Lung (tissue), 13 donors: ENCODE measurements around the gene GPR151. TPM values are rescaled to one million over a fixed set of nuclear protein-coding genes. Genes with fewer than 3 reads are reported as not detected.

Experiments
- ATAC-seq: fragments of 200-7000 bp; cut with Tn5 transposase; one replicate; pipeline ENCODE4 v1.9.1; 2020; ENCODE audit warnings: moderate number of reproducible peaks; ENCODE audit not compliant: insufficient read depth, low FRiP score
- DNase-seq, 3 donors: peaks; one replicate each; pipeline ENCODE4 v3.0.0-alpha.2; 2013 to 2017
- H3K27ac ChIP-seq, 2 donors: one replicate each; pipeline ENCODE4 v1.5.1; 2013; ENCODE audit warnings: mild to moderate bottlenecking in 2 of 2, moderate library complexity in 2 of 2, control low read depth in 1 of 2, inconsistent platforms in 1 of 2, low read depth in 1 of 2, low read length in 1 of 2
- H3K27me3 ChIP-seq, 3 donors: one replicate each; pipeline ENCODE4 v1.5.1; 2013; ENCODE audit warnings: low read length in 2 of 3; ENCODE audit not compliant: control insufficient read depth in 3 of 3, insufficient read depth in 3 of 3
- H3K36me3 ChIP-seq, 4 donors: one replicate each; pipeline ENCODE4 v1.5.1; 2013; ENCODE audit warnings: low read length in 4 of 4, mild to moderate bottlenecking in 1 of 4, moderate library complexity in 1 of 4; ENCODE audit not compliant: control insufficient read depth in 4 of 4, insufficient read depth in 4 of 4
- H3K4me1 ChIP-seq, 5 donors: one replicate each; pipeline ENCODE4 v1.5.1; 2013; ENCODE audit warnings: low read length in 5 of 5, mild to moderate bottlenecking in 2 of 5, moderate library complexity in 1 of 5; ENCODE audit not compliant: control insufficient read depth in 5 of 5, insufficient read depth in 5 of 5
- H3K4me3 ChIP-seq: one replicate; pipeline ENCODE4 v1.5.1; 2013; ENCODE audit warnings: mild to moderate bottlenecking, control low read depth, moderate library complexity
- H3K9ac ChIP-seq, 2 donors: one replicate each; pipeline ENCODE4 v1.5.1; 2013; ENCODE audit warnings: low read length in 2 of 2, control low read depth in 1 of 2; ENCODE audit not compliant: insufficient read depth in 1 of 2
- H3K9me3 ChIP-seq, 4 donors: one replicate each; pipeline ENCODE4 v1.5.1; 2013; ENCODE audit warnings: low read length in 3 of 4, mild to moderate bottlenecking in 1 of 4, moderate library complexity in 1 of 4; ENCODE audit not compliant: control insufficient read depth in 4 of 4, insufficient read depth in 3 of 4
- WGBS, 2 donors: extraction: QIAGEN DNeasy Blood & Tissue Kit; methylation state at CpG; one replicate each; pipeline ENCODE4 v1.1.7; 2013; 5-methylcytosine and 5-hydroxymethylcytosine counted together
- polyA plus RNA-seq, 2 donors: library from polyadenylated mRNA; stranded (reverse); fragments of 200-250 nt; gene quantifications; one replicate each; pipeline ENCODE4 v1.2.1, GENCODE V29; 2013
- small RNA-seq: library from RNA; depleted of rRNA; stranded (forward); fragments of <200 nt; gene quantifications from one replicate; pipeline ENCODE3, GENCODE V24; 2014; ENCODE audit warnings: low replicate concordance
- total RNA-seq, 2 donors: library from RNA; depleted of rRNA in 1 of 2; stranded (reverse); fragments of >200 nt in 1 of 2; gene quantifications; one replicate each; pipeline ENCODE4 v1.2.1, GENCODE V29; 2014 to 2021
- TF ChIP-seq, protein P1 (sequence below): IDR thresholded peaks from 2 replicates; pipeline ENCODE4 v1.5.1; 2012; ENCODE audit warnings: mild to moderate bottlenecking; ENCODE audit errors: control extremely low read depth, extremely low read depth
- donor health status: control.
- donor health status: control.
- donor health status: Bipolar disorder and iron deficiency.
- donor health status: healthy.
- donor health status: DM: yes; HTN: yes; CAD: no.

GPR151 gene
- total and polyA plus RNA-seq, 4 donors, result not detected

DNA sequence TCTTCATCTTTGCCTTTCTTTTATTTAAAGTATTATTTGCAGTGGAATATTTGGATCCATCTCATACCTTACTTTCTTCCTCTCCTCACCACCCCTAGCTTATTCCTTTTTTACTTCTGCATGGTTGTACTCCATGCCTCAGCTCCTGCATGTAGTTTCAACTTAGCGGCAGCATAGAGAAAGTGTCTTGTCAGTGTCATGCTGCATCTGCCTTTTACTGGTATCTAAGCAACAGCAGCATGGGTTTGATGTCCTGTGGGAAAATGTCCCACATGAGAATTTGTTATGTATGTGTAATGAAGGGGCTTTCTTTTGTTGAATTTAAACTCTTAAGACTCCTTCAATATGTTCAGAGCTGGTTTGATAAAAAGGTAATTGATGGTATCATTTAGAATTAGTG is 48.2 kb downstream of the GPR151 start:
- H3K36me3 ChIP-seq, result peaks cover 15 to 47% (median 31%) of the 10 kb centered on the region in 4 donors
- no peak for ATAC-seq
- TF ChIP-seq, protein P1, sequence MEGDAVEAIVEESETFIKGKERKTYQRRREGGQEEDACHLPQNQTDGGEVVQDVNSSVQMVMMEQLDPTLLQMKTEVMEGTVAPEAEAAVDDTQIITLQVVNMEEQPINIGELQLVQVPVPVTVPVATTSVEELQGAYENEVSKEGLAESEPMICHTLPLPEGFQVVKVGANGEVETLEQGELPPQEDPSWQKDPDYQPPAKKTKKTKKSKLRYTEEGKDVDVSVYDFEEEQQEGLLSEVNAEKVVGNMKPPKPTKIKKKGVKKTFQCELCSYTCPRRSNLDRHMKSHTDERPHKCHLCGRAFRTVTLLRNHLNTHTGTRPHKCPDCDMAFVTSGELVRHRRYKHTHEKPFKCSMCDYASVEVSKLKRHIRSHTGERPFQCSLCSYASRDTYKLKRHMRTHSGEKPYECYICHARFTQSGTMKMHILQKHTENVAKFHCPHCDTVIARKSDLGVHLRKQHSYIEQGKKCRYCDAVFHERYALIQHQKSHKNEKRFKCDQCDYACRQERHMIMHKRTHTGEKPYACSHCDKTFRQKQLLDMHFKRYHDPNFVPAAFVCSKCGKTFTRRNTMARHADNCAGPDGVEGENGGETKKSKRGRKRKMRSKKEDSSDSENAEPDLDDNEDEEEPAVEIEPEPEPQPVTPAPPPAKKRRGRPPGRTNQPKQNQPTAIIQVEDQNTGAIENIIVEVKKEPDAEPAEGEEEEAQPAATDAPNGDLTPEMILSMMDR, result no peak

DNA sequence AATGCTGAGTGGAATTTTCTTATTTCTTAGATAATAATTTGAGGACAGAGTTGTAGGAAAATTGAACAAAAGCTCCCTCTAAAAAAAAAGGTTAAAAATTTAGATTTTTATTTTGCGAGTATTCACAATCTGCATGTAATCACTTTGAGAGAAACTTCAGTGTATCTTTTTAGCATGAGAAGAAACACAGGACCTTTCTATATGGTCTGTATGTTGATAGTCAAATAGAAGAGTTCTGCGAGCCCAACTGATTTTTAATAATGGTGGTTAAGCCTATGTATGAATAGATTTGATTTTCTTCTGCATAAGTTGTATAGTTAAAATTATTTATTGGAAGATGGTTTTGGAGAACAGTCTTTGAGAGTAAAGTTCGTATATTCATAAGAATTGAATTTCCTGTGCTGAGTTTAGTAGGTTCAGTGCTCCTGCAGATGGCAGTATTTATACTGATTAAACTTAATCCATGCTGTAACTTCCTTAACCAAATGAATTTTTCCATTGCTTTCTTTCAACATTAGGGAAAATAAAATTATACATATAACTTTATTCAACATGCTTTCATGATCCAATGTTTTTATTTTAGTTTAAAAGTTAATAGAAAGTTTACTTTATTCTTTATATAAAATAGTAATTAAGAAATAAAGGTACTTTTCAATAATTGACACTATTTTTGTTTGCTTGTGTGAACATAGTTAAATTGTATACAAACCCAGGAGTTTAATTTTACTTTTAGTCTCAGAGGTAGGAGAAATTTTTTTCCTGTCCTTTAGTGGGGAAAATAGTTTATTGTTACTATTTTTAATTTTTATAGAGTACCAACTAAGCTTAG is 49.3 kb downstream of the GPR151 start:
- Histone ChIP-seq H3K4me3 (no peak overlapping the region), H3K27me3 (no peaks in the 10 kb centered on the region), H3K27ac (no peak overlapping the region), H3K4me1 (no peaks in the 10 kb centered on the region), H3K9me3 (no peaks in the 10 kb centered on the region), H3K9ac (no peak overlapping the region), H3K36me3 (peaks cover 14 to 42% (median 27%) of the 10 kb centered on the region in 4 donors)
- ATAC-seq (no peak), DNase-seq (peak in 2 of 3 donors; percentile 9 to 13)
- TF ChIP-seq, protein P1, result no peak
- 66 to 70% methylated on average over 3 of the region's 3 CpGs for WGBS, 2 donors

More for the DNA sequence above, 48.2 kb downstream of the GPR151 start:
- Histone ChIP-seq H3K27ac (no peak overlapping the region), H3K27me3 (no peaks in the 10 kb centered on the region), H3K9ac (no peak overlapping the region), H3K4me3 (no peak overlapping the region), H3K9me3 (no peaks in the 10 kb centered on the region), H3K4me1 (no peaks in the 10 kb centered on the region)
- DNase-seq, result no peak
- 93 to 97% methylated on average over 1 of the region's 1 CpG for WGBS, 2 donors

DNA sequence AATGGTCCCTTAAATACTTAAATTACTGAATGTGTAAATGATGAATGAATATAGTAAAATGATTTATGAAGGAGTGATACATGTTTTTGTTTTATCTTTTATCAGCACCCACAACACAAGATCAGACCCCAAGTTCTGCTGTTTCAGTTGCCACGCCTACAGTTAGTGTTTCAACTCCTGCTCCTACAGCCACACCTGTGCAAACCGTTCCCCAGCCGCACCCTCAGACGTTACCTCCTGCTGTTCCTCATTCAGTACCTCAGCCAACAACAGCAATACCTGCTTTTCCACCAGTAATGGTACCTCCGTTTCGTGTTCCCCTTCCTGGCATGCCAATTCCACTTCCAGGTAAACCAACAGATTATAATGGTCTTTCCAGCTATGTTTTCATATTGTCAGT is 52.5 kb downstream of the GPR151 start:
- no peak overlapping the region for H3K9ac ChIP-seq
- peaks cover 15 to 38% (median 28%) of the 10 kb centered on the region in 4 donors for H3K36me3 ChIP-seq
- TF ChIP-seq, protein P1, result no peak
- H3K27me3 ChIP-seq, result no peaks in the 10 kb centered on the region
- H3K4me1 ChIP-seq, result no peaks in the 10 kb centered on the region
- H3K9me3 ChIP-seq, result no peaks in the 10 kb centered on the region
- no peak overlapping the region for H3K4me3 ChIP-seq
- DNase-seq, result no peak
- ATAC-seq, result no peak
- no peak overlapping the region for H3K27ac ChIP-seq
- WGBS, 2 donors, result 93 to 94% methylated on average over 6 of the region's 6 CpGs

Small RNA genes within 50 kb of the gene (small RNA-seq; reads per million reads assigned to genes)
- gene RF02271, result not detected

Other genes starting within 250 kb of the GPR151 start
- under 1 TPM in 1 of 2 donors, not detected in 1; 0.09 TPM for gene POU4F3, start 177.4 kb downstream of the GPR151 start, total RNA-seq
- under 1 TPM in 1 of 2 donors, not detected in 1; 0.05 TPM for gene POU4F3, start 177.4 kb downstream of the GPR151 start, polyA plus RNA-seq
- gene TCERG1, start 68.9 kb downstream of the GPR151 start, total RNA-seq, result 10 to 100 TPM; 43.7 to 79.2 TPM
- 10 to 100 TPM; 21.1 to 46.8 TPM for gene TCERG1, start 68.9 kb downstream of the GPR151 start, polyA plus RNA-seq